ENCODE measurements around the gene MPIG6B.

MPIG6B gene

DNA sequence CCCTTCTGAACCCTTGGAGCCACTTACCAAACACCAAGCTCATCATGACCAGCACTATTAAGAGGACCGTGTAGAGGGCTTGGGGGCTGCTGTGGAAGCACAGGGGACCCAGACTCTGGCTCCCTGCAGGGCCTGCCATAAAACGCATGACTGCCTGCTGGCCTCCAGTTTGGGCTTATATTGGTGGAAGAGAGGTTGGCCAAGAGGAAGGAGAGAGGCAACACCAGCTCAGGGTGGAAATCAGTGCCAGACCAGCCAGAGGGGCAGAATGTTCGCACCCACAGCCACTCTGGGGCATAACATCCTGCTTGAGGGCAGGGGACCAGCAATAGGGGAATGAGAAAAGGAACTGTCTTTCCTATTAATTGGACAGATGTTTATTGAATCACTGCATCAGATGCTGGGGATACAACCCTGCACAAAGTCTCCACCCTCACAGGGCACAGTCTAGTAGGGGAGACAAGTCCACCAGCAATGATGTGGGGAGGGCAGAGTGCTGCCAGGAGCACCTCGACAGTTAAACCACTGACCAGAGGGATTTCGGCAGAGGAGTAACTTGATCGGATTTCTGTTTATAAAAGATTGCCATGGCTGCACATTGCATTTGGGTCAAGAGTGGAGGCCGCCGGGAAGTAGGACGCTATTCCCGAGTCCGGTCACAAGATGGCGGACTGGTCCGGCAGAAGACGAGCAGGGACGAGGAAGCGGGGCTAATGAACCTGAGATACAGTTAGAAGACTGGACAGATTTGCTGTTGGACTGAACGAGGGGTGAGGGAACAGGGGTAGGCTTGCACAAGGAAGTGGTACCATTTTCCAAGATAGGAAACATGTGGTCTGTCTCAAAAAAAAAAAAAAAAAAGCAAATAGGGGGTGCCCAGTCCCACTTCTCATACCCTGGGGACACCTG, 42.7 kb upstream of the MPIG6B start, which contains the start of gene LY6G5C:
TSS of gene LY6G5C (minus strand) at position 842 of the 909 bp plus-strand sequence. CDS start at position 148, 694 bp downstream.
- TF ChIP-seq POLR2AphosphoS5 (IDR thresholded peaks at IDR 0.05; ENCODE audit: low read depth), result no peak
- no peak for TF ChIP-seq GABPA (IDR thresholded peaks at IDR 0.05; ENCODE audit: low read depth)
- peak; percentile 14; the same call in 1 of the 2 replicates for TF ChIP-seq SPI1 (IDR thresholded peaks at IDR 0.05; ENCODE audit: borderline replicate concordance, low read depth)
- TF ChIP-seq, protein P1, sequence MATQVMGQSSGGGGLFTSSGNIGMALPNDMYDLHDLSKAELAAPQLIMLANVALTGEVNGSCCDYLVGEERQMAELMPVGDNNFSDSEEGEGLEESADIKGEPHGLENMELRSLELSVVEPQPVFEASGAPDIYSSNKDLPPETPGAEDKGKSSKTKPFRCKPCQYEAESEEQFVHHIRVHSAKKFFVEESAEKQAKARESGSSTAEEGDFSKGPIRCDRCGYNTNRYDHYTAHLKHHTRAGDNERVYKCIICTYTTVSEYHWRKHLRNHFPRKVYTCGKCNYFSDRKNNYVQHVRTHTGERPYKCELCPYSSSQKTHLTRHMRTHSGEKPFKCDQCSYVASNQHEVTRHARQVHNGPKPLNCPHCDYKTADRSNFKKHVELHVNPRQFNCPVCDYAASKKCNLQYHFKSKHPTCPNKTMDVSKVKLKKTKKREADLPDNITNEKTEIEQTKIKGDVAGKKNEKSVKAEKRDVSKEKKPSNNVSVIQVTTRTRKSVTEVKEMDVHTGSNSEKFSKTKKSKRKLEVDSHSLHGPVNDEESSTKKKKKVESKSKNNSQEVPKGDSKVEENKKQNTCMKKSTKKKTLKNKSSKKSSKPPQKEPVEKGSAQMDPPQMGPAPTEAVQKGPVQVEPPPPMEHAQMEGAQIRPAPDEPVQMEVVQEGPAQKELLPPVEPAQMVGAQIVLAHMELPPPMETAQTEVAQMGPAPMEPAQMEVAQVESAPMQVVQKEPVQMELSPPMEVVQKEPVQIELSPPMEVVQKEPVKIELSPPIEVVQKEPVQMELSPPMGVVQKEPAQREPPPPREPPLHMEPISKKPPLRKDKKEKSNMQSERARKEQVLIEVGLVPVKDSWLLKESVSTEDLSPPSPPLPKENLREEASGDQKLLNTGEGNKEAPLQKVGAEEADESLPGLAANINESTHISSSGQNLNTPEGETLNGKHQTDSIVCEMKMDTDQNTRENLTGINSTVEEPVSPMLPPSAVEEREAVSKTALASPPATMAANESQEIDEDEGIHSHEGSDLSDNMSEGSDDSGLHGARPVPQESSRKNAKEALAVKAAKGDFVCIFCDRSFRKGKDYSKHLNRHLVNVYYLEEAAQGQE (IDR thresholded peaks at IDR 0.05; ENCODE audit: insufficient replicate concordance, low read depth), result no peak
- TF ChIP-seq, protein P2, sequence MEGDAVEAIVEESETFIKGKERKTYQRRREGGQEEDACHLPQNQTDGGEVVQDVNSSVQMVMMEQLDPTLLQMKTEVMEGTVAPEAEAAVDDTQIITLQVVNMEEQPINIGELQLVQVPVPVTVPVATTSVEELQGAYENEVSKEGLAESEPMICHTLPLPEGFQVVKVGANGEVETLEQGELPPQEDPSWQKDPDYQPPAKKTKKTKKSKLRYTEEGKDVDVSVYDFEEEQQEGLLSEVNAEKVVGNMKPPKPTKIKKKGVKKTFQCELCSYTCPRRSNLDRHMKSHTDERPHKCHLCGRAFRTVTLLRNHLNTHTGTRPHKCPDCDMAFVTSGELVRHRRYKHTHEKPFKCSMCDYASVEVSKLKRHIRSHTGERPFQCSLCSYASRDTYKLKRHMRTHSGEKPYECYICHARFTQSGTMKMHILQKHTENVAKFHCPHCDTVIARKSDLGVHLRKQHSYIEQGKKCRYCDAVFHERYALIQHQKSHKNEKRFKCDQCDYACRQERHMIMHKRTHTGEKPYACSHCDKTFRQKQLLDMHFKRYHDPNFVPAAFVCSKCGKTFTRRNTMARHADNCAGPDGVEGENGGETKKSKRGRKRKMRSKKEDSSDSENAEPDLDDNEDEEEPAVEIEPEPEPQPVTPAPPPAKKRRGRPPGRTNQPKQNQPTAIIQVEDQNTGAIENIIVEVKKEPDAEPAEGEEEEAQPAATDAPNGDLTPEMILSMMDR (IDR thresholded peaks at IDR 0.05; ENCODE audit: insufficient read depth, low read length), result peak; percentile 31

DNA sequence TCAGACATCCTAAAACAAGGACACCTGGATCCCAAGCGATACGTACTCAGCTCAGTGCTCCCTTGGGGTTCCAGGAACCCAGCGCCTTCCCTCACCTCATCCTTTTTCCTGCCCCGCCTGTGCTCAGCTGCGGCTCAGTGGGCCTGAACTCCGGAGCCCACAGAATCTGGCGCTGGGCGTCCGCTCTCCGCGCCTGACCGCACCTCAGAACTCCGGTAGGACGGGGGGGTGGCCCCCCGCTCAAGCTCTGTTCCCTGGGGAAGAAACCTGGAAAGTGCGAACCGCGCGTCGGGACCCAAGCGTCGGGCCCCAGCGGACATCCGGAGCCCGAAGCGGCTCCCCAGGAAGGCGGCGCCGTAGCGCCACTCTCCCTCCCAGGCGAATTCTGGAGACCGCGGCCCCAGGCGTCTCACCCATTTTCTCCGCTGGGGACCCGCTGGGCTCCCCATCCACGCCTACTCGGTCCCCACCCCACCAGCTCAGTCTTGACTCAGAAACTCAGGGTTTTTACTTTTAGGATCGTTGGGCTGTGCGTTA, 42.0 kb upstream of the MPIG6B start:
- Histone ChIP-seq H3K27me3 (ENCODE audit: insufficient read depth, poor library complexity, severe bottlenecking) (no peaks in the 10 kb centered on the region), H3K4me3 (replicated peaks; ENCODE audit: insufficient read depth, low read length) (peak overlapping the region; percentile 43), H3K27ac (replicated peaks) (peak overlapping the region; percentile 29; the same call in 1 of the 2 replicates)
- peak; percentile 35 to 61 for DNase-seq (ENCODE audit: low read depth in 1 of 2, low spot score in 1 of 2)
- TF ChIP-seq, protein P2 (IDR thresholded peaks at IDR 0.05; ENCODE audit: insufficient read depth, low read length), result no peak
- TF ChIP-seq, protein P1 (IDR thresholded peaks at IDR 0.05; ENCODE audit: insufficient replicate concordance, low read depth), result no peak
- no peak for TF ChIP-seq GABPA (IDR thresholded peaks at IDR 0.05; ENCODE audit: low read depth)

More for the DNA sequence above, 42.7 kb upstream of the MPIG6B start, which contains the start of gene LY6G5C:
- H3K27ac ChIP-seq (replicated peaks), result peak within 1 kb of the TSS; percentile 29; the same call in 1 of the 2 replicates
- peak; percentile 74 to 81 for DNase-seq (ENCODE audit: low read depth in 1 of 2, low spot score in 1 of 2)
- no peaks in the 10 kb centered on the region for H3K27me3 ChIP-seq (ENCODE audit: insufficient read depth, poor library complexity, severe bottlenecking)
- H3K4me3 ChIP-seq (replicated peaks; ENCODE audit: insufficient read depth, low read length), result peak within 1 kb of the TSS; percentile 43

DNA sequence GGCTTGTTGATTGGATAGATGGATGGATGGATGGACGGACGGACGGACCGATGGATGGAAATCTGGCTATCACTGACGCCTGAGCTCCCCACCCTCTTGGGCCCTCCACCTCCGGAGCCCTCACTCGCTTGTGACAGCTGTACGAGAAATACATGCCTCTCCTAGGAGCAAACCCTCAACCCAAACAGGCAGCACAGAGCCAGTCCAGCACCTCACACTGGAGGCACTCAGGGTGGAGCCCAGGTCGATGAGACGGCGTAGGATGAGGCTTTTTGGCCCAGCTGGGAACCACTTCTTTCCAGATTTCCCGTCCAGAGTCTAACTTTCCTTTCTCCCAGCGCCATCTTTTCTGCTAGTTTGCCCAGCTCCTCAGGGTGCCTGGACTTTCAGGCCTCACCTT, 39.6 kb upstream of the MPIG6B start:
- DNase-seq (ENCODE audit: low read depth in 1 of 2, low spot score in 1 of 2), result no peak
- Histone ChIP-seq H3K27ac (replicated peaks) (no peak overlapping the region), H3K27me3 (ENCODE audit: insufficient read depth, poor library complexity, severe bottlenecking) (no peaks in the 10 kb centered on the region), H3K4me3 (replicated peaks; ENCODE audit: insufficient read depth, low read length) (no peak overlapping the region)
- TF ChIP-seq, protein P1 (IDR thresholded peaks at IDR 0.05; ENCODE audit: insufficient replicate concordance, low read depth), result no peak
- no peak for TF ChIP-seq SPI1 (IDR thresholded peaks at IDR 0.05; ENCODE audit: borderline replicate concordance, low read depth)
- no peak for TF ChIP-seq POLR2AphosphoS5 (IDR thresholded peaks at IDR 0.05; ENCODE audit: low read depth)
- TF ChIP-seq, protein P2 (IDR thresholded peaks at IDR 0.05; ENCODE audit: insufficient read depth, low read length), result no peak
- no peak for TF ChIP-seq GABPA (IDR thresholded peaks at IDR 0.05; ENCODE audit: low read depth)

Data from HL-60 (cell line).